ENCODE measurements around the gene RAP1GAP2. TPM values are rescaled to one million over a fixed set of nuclear protein-coding genes. Genes with fewer than 3 reads are reported as not detected.

The RAP1GAP2 gene
- total RNA-seq, 4 donors from 2014 or later: 10.8 to 18.3 (median 12.6) TPM

GRCh38 chr17:3034578-3034920, 238.3 kb downstream of the RAP1GAP2 start:
- 49% methylated on average over 9 of the region's 9 CpGs for WGBS
- H3K27me3 ChIP-seq: peaks cover 8% of the 10 kb centered on the region
- H3K4me3 ChIP-seq: no peak overlapping the region
- DNase-seq (ENCODE audit: low spot score in 2 of 2): no peak
- H3K36me3 ChIP-seq: peaks cover 5% of the 10 kb centered on the region
- H3K4me1 ChIP-seq: peaks cover 9% of the 10 kb centered on the region
- no peaks in the 10 kb centered on the region for H3K9me3 ChIP-seq
- TF ChIP-seq POLR2AphosphoS5 (IDR thresholded peaks at IDR 0.05) (no peak), EP300 (IDR thresholded peaks at IDR 0.05) (no peak), CTCF (IDR thresholded peaks at IDR 0.05) (no peak), POLR2A (IDR thresholded peaks at IDR 0.05) (no peak)
- no peak overlapping the region for H3K27ac ChIP-seq

GRCh38 chr17:3035256-3035967, 239.2 kb downstream of the RAP1GAP2 start:
- WGBS: 50% methylated on average over 8 of the region's 13 CpGs
- H3K36me3 ChIP-seq: peaks cover 5% of the 10 kb centered on the region
- H3K4me3 ChIP-seq: no peak overlapping the region
- peaks cover 7% of the 10 kb centered on the region for H3K4me1 ChIP-seq
- no peaks in the 10 kb centered on the region for H3K9me3 ChIP-seq
- no peak for TF ChIP-seq EP300 (IDR thresholded peaks at IDR 0.05)
- peaks cover 8% of the 10 kb centered on the region for H3K27me3 ChIP-seq
- DNase-seq (ENCODE audit: low spot score in 2 of 2): peak in 1 of 2 donors; percentile 48
- no peak overlapping the region for H3K27ac ChIP-seq

GRCh38 chr17:3035968-3036280, 239.7 kb downstream of the RAP1GAP2 start:
- 81% methylated on average over 7 of the region's 7 CpGs for WGBS
- TF ChIP-seq POLR2AphosphoS5 (IDR thresholded peaks at IDR 0.05): no peak
- TF ChIP-seq EP300 (IDR thresholded peaks at IDR 0.05): no peak
- no peak for TF ChIP-seq CTCF (IDR thresholded peaks at IDR 0.05)
- no peak for TF ChIP-seq POLR2A (IDR thresholded peaks at IDR 0.05)

GRCh38 chr17:3036800-3037199, 240.6 kb downstream of the RAP1GAP2 start:
- 82% methylated on average over 6 of the region's 6 CpGs for whole genome bisulfite sequencing
- no peak for TF ChIP-seq EP300 (IDR thresholded peaks at IDR 0.05)
- no peak for TF ChIP-seq POLR2A (IDR thresholded peaks at IDR 0.05)
- no peak for TF ChIP-seq CTCF (IDR thresholded peaks at IDR 0.05)
- TF ChIP-seq POLR2AphosphoS5 (IDR thresholded peaks at IDR 0.05): no peak

More at GRCh38 chr17:3035968-3036280, 239.7 kb downstream of the RAP1GAP2 start:
- Histone ChIP-seq H3K4me1 (peaks cover 2% of the 10 kb centered on the region), H3K36me3 (peaks cover 3% of the 10 kb centered on the region), H3K27me3 (peaks cover 11% of the 10 kb centered on the region), H3K27ac (no peak overlapping the region), H3K4me3 (no peak overlapping the region), H3K9me3 (no peaks in the 10 kb centered on the region)
- DNase-seq (ENCODE audit: low spot score in 2 of 2): no peak

GRCh38 chr17:3037259-3037658, 241.0 kb downstream of the RAP1GAP2 start:
- Histone ChIP-seq H3K4me3 (no peak overlapping the region), H3K4me1 (no peaks in the 10 kb centered on the region), H3K27me3 (peaks cover 20% of the 10 kb centered on the region), H3K27ac (no peak overlapping the region), H3K9me3 (no peaks in the 10 kb centered on the region), H3K36me3 (no peaks in the 10 kb centered on the region)
- no peak for DNase-seq (ENCODE audit: low spot score in 2 of 2)
- no peak for TF ChIP-seq POLR2AphosphoS5 (IDR thresholded peaks at IDR 0.05)
- no peak for TF ChIP-seq EP300 (IDR thresholded peaks at IDR 0.05)
- no peak for TF ChIP-seq CTCF (IDR thresholded peaks at IDR 0.05)
- TF ChIP-seq POLR2A (IDR thresholded peaks at IDR 0.05): no peak
- 64% methylated on average over 7 of the region's 9 CpGs for WGBS

More at GRCh38 chr17:3036800-3037199, 240.6 kb downstream of the RAP1GAP2 start:
- no peaks in the 10 kb centered on the region for H3K9me3 ChIP-seq
- DNase-seq (ENCODE audit: low spot score in 2 of 2): no peak
- H3K36me3 ChIP-seq: no peaks in the 10 kb centered on the region
- H3K27ac ChIP-seq: no peak overlapping the region
- H3K27me3 ChIP-seq: peaks cover 15% of the 10 kb centered on the region
- no peak overlapping the region for H3K4me3 ChIP-seq
- H3K4me1 ChIP-seq: no peaks in the 10 kb centered on the region

GRCh38 chr17:3038941-3039340, 242.7 kb downstream of the RAP1GAP2 start:
- 63% methylated on average over 5 of the region's 5 CpGs for WGBS
- H3K36me3 ChIP-seq: no peaks in the 10 kb centered on the region
- peaks cover 20% of the 10 kb centered on the region for H3K27me3 ChIP-seq
- DNase-seq (ENCODE audit: low spot score in 2 of 2): no peak
- peaks cover 2% of the 10 kb centered on the region for H3K9me3 ChIP-seq
- TF ChIP-seq POLR2AphosphoS5 (IDR thresholded peaks at IDR 0.05) (no peak), CTCF (IDR thresholded peaks at IDR 0.05) (no peak), EP300 (IDR thresholded peaks at IDR 0.05) (no peak), POLR2A (IDR thresholded peaks at IDR 0.05) (no peak)
- no peaks in the 10 kb centered on the region for H3K4me1 ChIP-seq
- no peak overlapping the region for H3K4me3 ChIP-seq
- H3K27ac ChIP-seq: no peak overlapping the region
